Measurements from ENCODE around the gene DGKI.

DGKI gene

DNA sequence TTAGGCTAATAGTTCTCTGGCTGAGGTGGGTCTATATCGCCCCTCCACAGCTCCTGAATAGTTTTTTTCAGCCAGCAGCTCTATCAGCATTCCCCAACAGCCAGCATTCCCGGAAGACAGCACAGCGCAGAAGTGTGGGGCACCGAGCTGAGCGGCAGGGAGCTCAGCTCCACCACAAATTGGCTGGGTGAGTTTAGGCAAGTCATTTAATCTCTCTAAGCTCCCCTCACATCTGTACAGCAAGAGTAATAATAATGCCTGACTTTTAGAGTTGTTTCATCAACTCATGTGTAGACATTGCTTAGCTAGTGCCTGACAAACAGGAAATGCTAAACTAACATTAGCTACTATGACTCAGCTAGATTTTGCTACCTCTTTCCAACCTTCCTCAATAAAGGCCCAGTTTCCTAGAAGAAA lies 255.3 kb downstream of the DGKI start:
- H3K36me3 ChIP-seq (ENCODE audit: control insufficient read depth in 2 of 2, insufficient read depth in 1 of 2, low read length in 2 of 2) = no peaks in the 10 kb centered on the region
- ChIA-PET POLR2A (no interaction called here), CTCF (interaction anchor here (0.6 to 2.9 kb wide), 29 partner anchors 10 to 1920 kb away, joined by 3 to 30 read pairs (median 4); no protein-coding TSS in a partner anchor)
- no peaks in the 10 kb centered on the region for H3K4me1 ChIP-seq (ENCODE audit: control insufficient read depth, insufficient read depth, low read length)
- H3K4me3 ChIP-seq (ENCODE audit: low read depth, low read length) = no peak overlapping the region
- no peaks in the 10 kb centered on the region for H3K9me3 ChIP-seq (ENCODE audit: control insufficient read depth, insufficient read depth, low read depth, low read length)
- TF ChIP-seq, protein P1, sequence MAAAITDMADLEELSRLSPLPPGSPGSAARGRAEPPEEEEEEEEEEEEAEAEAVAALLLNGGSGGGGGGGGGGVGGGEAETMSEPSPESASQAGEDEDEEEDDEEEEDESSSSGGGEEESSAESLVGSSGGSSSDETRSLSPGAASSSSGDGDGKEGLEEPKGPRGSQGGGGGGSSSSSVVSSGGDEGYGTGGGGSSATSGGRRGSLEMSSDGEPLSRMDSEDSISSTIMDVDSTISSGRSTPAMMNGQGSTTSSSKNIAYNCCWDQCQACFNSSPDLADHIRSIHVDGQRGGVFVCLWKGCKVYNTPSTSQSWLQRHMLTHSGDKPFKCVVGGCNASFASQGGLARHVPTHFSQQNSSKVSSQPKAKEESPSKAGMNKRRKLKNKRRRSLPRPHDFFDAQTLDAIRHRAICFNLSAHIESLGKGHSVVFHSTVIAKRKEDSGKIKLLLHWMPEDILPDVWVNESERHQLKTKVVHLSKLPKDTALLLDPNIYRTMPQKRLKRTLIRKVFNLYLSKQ (tag by site-specific recombination; IDR thresholded peaks at IDR 0.05; ENCODE audit: borderline replicate concordance) = no peak
- TF ChIP-seq ZNF549 (tag by site-specific recombination; IDR thresholded peaks at IDR 0.05) (no peak), YY2 (tag by site-specific recombination; IDR thresholded peaks at IDR 0.05) (no peak), ZNF830 (tag by site-specific recombination; IDR thresholded peaks at IDR 0.05; ENCODE audit: low read depth) (no peak), TCF7L2 (IDR thresholded peaks at IDR 0.05; ENCODE audit: borderline replicate concordance, low read depth, low read length) (no peak), ZIC2 (tag by site-specific recombination; IDR thresholded peaks at IDR 0.05) (no peak)
- H3K27ac ChIP-seq (ENCODE audit: extremely low read depth, low read depth, low read length) = no peak overlapping the region

GRCh38 chr7:137590756-137591305 lies 255.9 kb downstream of the DGKI start:
- no peak overlapping the region for H3K27ac ChIP-seq (ENCODE audit: extremely low read depth, low read depth, low read length)
- H3K36me3 ChIP-seq (ENCODE audit: control insufficient read depth in 2 of 2, insufficient read depth in 1 of 2, low read length in 2 of 2) = no peaks in the 10 kb centered on the region
- H3K9me3 ChIP-seq (ENCODE audit: control insufficient read depth, insufficient read depth, low read depth, low read length) = no peaks in the 10 kb centered on the region
- TF ChIP-seq GLI2 (tag by site-specific recombination; IDR thresholded peaks at IDR 0.05; ENCODE audit: borderline replicate concordance, low read depth) (no peak), ZSCAN30 (tag by site-specific recombination; IDR thresholded peaks at IDR 0.05) (no peak), ZNF677 (tag by site-specific recombination; IDR thresholded peaks at IDR 0.05) (no peak), ZNF510 (tag by site-specific recombination; IDR thresholded peaks at IDR 0.05; ENCODE audit: insufficient replicate concordance) (no peak), HOXD13 (CRISPR knock-in tag; IDR thresholded peaks at IDR 0.05; ENCODE audit: borderline replicate concordance) (no peak), ZNF114 (tag by site-specific recombination; IDR thresholded peaks at IDR 0.05) (no peak), FEZF1 (tag by site-specific recombination; IDR thresholded peaks at IDR 0.05) (no peak)
- ChIA-PET CTCF (interaction anchor here (0.6 to 2.9 kb wide), 15 partner anchors 11 to 1476 kb away, joined by 3 to 30 read pairs (median 3); no protein-coding TSS in a partner anchor), POLR2A (no interaction called here)
- H3K4me3 ChIP-seq (ENCODE audit: low read depth, low read length) = no peak overlapping the region
- H3K4me1 ChIP-seq (ENCODE audit: control insufficient read depth, insufficient read depth, low read length) = no peaks in the 10 kb centered on the region

DNA sequence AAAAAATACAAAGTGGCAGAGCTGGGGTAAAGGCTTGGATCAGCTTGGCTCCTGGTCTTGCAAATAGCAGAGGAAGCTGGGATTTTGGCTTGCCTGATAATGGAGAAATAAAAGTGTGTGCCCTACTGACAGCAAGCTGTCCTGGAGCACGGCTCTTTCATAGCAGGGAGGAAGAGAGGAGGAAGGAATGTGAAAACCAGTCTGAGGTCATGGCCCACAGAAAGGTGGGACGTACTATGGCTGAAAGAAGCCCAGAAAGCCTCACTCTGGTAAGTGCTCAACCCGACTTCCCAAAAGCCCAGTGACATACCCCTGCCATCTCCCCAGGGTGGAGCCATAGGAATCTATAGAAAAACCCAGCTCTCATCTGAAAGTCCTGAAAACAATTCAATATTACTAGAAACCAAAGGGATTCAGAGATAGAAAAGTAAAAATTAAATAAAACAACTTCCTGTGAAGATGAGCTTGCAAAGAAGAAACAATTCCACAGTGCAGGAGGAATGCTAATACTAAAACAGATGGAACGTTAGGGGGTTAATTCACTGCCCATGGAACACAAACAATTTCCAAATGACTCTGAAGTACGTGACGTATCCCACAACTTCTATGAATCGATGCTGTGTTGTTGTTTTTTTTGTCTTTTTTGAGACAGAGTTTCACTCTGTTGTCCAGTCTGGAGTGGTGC lies 256.6 kb downstream of the DGKI start:
- POLR2A ChIA-PET = no interaction called here

More for the DNA sequence above, 256.6 kb downstream of the DGKI start:
- no peak overlapping the region for H3K4me3 ChIP-seq (ENCODE audit: low read depth, low read length)
- H3K27ac ChIP-seq (ENCODE audit: extremely low read depth, low read depth, low read length) = no peak overlapping the region
- H3K4me1 ChIP-seq (ENCODE audit: control insufficient read depth, insufficient read depth, low read length) = no peaks in the 10 kb centered on the region
- CTCF ChIA-PET = interaction anchor here (0.6 to 2.9 kb wide), 9 partner anchors 11 to 1475 kb away, joined by 3 to 30 read pairs (median 3); no protein-coding TSS in a partner anchor
- H3K36me3 ChIP-seq (ENCODE audit: control insufficient read depth in 2 of 2, insufficient read depth in 1 of 2, low read length in 2 of 2) = no peaks in the 10 kb centered on the region
- TF ChIP-seq KLF16 (tag by site-specific recombination; IDR thresholded peaks at IDR 0.05) (no peak), ZNF521 (tag by site-specific recombination; IDR thresholded peaks at IDR 0.05) (no peak), ZNF449 (tag by site-specific recombination; IDR thresholded peaks at IDR 0.05) (no peak), ZFP69B (tag by site-specific recombination; IDR thresholded peaks at IDR 0.05) (no peak)
- H3K9me3 ChIP-seq (ENCODE audit: control insufficient read depth, insufficient read depth, low read depth, low read length) = no peaks in the 10 kb centered on the region
